Esophagus squamous epithelium (tissue), 4 donors: ENCODE data around the gene NNT.

Experiments
- CTCF ChIP-seq, 6 experiments: fragments of 450-650 bp in 4 of 6; fragments of 200-600 bp in 2 of 6; sonication (generic) in 2 of 6; IDR thresholded peaks; one replicate each; pipeline ENCODE4 v1.5.1; 2016 to 2019; ENCODE audit warnings: antibody characterized with exemption in 6 of 6, mild to moderate bottlenecking in 4 of 6, moderate library complexity in 4 of 6
- POLR2A ChIP-seq, 4 donors: fragments of 450-650 bp; IDR thresholded peaks; one replicate each; pipeline ENCODE4 v1.6.1; 2017; ENCODE audit warnings: antibody characterized with exemption in 4 of 4, mild to moderate bottlenecking in 4 of 4, moderate library complexity in 3 of 4

- TF ChIP-seq POLR2A (IDR thresholded peaks at IDR 0.05) = no peak
- TF ChIP-seq CTCF (IDR thresholded peaks at IDR 0.05) = no peak
These were observed 38.6 kb upstream of the NNT start for GRCh38 chr5:43564289-43564850.
